GM23338 (cell line): Measurements from ENCODE around the gene INAFM1. TPM values are rescaled to one million over a fixed set of nuclear protein-coding genes. Genes with fewer than 3 reads are reported as not detected.
"Not testable (repeated sequence)": the region's sequence is repeated elsewhere in the genome, so short reads cannot be mapped to it uniquely, and the experiment has no call there.

ENCODE experiments used
- ATAC-seq: fragments of 200-7000 bp; cut with Tn5 transposase; 3 replicates; pipeline ENCODE4 v1.9.1; 2020
- DNase-seq: peaks from one replicate; pipeline ENCODE4 v3.0.0-alpha.2; 2015; ENCODE audit warnings: low spot score
- H2AFZ ChIP-seq: fragments of 200-600 bp; sonication (generic); 2 replicates; pipeline ENCODE4 v1.8.0; 2016; ENCODE audit warnings: antibody characterized with exemption, mild to moderate bottlenecking, moderate library complexity
- H3F3A ChIP-seq: fragments of 200-600 bp; sonication (generic); replicated peaks from 2 replicates; pipeline ENCODE4 v1.8.0; 2017; ENCODE audit warnings: antibody characterized with exemption, mixed run types, low read depth
- H3K27ac ChIP-seq: fragments of 200-600 bp; sonication (generic); 2 replicates; pipeline ENCODE4 v1.6.1; 2016; ENCODE audit warnings: low read depth
- H3K27me3 ChIP-seq: fragments of 200-600 bp; sonication (generic); 2 replicates; pipeline ENCODE4 v1.8.0; 2016; ENCODE audit warnings: mild to moderate bottlenecking, mixed run types, moderate library complexity; ENCODE audit not compliant: insufficient read depth
- H3K36me3 ChIP-seq: fragments of 200-600 bp; sonication (generic); 2 replicates; pipeline ENCODE4 v1.8.0; 2016; ENCODE audit warnings: mild to moderate bottlenecking; ENCODE audit not compliant: insufficient read depth
- H3K4me1 ChIP-seq: fragments of 200-600 bp; sonication (generic); 2 replicates; pipeline ENCODE4 v1.8.0; 2016; ENCODE audit warnings: mild to moderate bottlenecking, moderate library complexity; ENCODE audit not compliant: insufficient read depth
- H3K4me2 ChIP-seq: fragments of 200-600 bp; sonication (generic); 2 replicates; pipeline ENCODE4 v1.7.1; 2017; ENCODE audit warnings: mixed run types
- H3K4me3 ChIP-seq: fragments of 200-600 bp; sonication (generic); 2 replicates; pipeline ENCODE4 v1.6.1; 2016; ENCODE audit warnings: mixed run types
- H3K79me2 ChIP-seq: fragments of 200-600 bp; sonication (generic); replicated peaks from 2 replicates; pipeline ENCODE4 v1.8.0; 2017; ENCODE audit warnings: mild to moderate bottlenecking; ENCODE audit not compliant: insufficient read depth
- H3K9me2 ChIP-seq: fragments of 200-600 bp; sonication (generic); 2 replicates; pipeline ENCODE4 v1.8.0; 2017; ENCODE audit not compliant: insufficient read depth
- H4K20me1 ChIP-seq: fragments of 200-600 bp; sonication (generic); replicated peaks from 2 replicates; pipeline ENCODE4 v1.8.0; 2017; ENCODE audit warnings: mild to moderate bottlenecking; ENCODE audit not compliant: insufficient read depth
- H3K27ac Mint-ChIP-seq: 2 replicates; pipeline ENCODE4 v1.8.0; 2020; ENCODE audit warnings: inconsistent platforms, mild to moderate bottlenecking, moderate library complexity, mixed read lengths
- H3K27me3 Mint-ChIP-seq: 3 replicates; pipeline ENCODE4 v1.8.0; 2022; ENCODE audit warnings: low read depth, mild to moderate bottlenecking, moderate library complexity, mixed read lengths, inconsistent platforms; ENCODE audit not compliant: insufficient read depth, poor library complexity
- H3K36me3 Mint-ChIP-seq: 3 replicates; pipeline ENCODE4 v1.8.0; 2021; ENCODE audit warnings: low read depth, mild to moderate bottlenecking, inconsistent platforms, moderate library complexity, mixed read lengths
- H3K4me1 Mint-ChIP-seq: 3 replicates; pipeline ENCODE4 v1.8.0; 2020; ENCODE audit warnings: mild to moderate bottlenecking, inconsistent platforms, mixed read lengths
- H3K4me3 Mint-ChIP-seq: 3 replicates; pipeline ENCODE4 v1.8.0; 2021; ENCODE audit warnings: moderate library complexity, mild to moderate bottlenecking, inconsistent platforms, mixed read lengths
- H3K9me3 Mint-ChIP-seq: 3 replicates; pipeline ENCODE4 v1.8.0; 2020; ENCODE audit warnings: moderate library complexity, mild to moderate bottlenecking, inconsistent platforms, mixed read lengths
- CREB1 ChIP-seq: fragments of 250-450 bp; sonication (Bioruptor Pico); IDR thresholded peaks from 2 replicates; pipeline ENCODE4 v1.5.0; 2020; ENCODE audit warnings: low read depth, mild to moderate bottlenecking, moderate library complexity
- EZH2 ChIP-seq: fragments of 200-600 bp; sonication (generic); IDR thresholded peaks from one replicate; pipeline ENCODE4 v1.8.0; 2017; ENCODE audit warnings: antibody characterized with exemption, mild to moderate bottlenecking, low read depth; ENCODE audit not compliant: unreplicated experiment
- EZH2phosphoT487 ChIP-seq: fragments of 200-600 bp; sonication (generic); IDR thresholded peaks from one replicate; pipeline ENCODE4 v1.8.1; 2018; ENCODE audit warnings: antibody characterized with exemption; ENCODE audit not compliant: unreplicated experiment
- JUNB ChIP-seq: IDR thresholded peaks from one replicate; pipeline ENCODE4 v1.6.1; 2016; ENCODE audit warnings: antibody characterized with exemption; ENCODE audit not compliant: unreplicated experiment
- NANOG ChIP-seq: IDR thresholded peaks from 2 replicates; pipeline ENCODE4 v1.6.1; 2016; ENCODE audit warnings: antibody characterized with exemption, borderline replicate concordance
- STAT1 ChIP-seq: IDR thresholded peaks from one replicate; pipeline ENCODE4 v1.6.1; 2016; ENCODE audit warnings: antibody characterized with exemption; ENCODE audit not compliant: unreplicated experiment
- ZNF331 ChIP-seq: fragments of 250-450 bp; sonication (Bioruptor Pico); IDR thresholded peaks from 2 replicates; pipeline ENCODE4 v1.5.0; 2020; ENCODE audit warnings: low read depth, mild to moderate bottlenecking, moderate library complexity
- polyA plus RNA-seq: library from polyadenylated mRNA; unstranded; fragments of >200 nt; fragmentation: Nextera tagmentation; extraction: Ambion mirVana; gene quantifications from 2 replicates; pipeline ENCODE4 v1.2.1, GENCODE V29; 2016
- total RNA-seq: library from RNA; depleted of rRNA; stranded (reverse); fragments of >200 nt; shearing (Covaris generic); gene quantifications from 2 replicates; pipeline ENCODE4 v1.2.3, GENCODE V29; 2014
- TF ChIP-seq, protein P1 (sequence below), 2 experiments: fragments of 200-600 bp in 1 of 2; sonication (generic) in 1 of 2; conservative IDR thresholded peaks; 2 replicates each; pipeline versions ENCODE4 v1.5.1 to v1.6.1; 2016 to 2017; ENCODE audit warnings: antibody characterized with exemption in 2 of 2, low read depth in 2 of 2, mild to moderate bottlenecking in 2 of 2, moderate library complexity in 1 of 2
- TF ChIP-seq, protein P2 (sequence below): IDR thresholded peaks from 2 replicates; pipeline ENCODE4 v1.6.1; 2016; ENCODE audit warnings: antibody characterized with exemption

The INAFM1 gene
- total and polyA plus RNA-seq, 2 experiments from 2014 or later = 2.9 to 10.2 TPM

DNA sequence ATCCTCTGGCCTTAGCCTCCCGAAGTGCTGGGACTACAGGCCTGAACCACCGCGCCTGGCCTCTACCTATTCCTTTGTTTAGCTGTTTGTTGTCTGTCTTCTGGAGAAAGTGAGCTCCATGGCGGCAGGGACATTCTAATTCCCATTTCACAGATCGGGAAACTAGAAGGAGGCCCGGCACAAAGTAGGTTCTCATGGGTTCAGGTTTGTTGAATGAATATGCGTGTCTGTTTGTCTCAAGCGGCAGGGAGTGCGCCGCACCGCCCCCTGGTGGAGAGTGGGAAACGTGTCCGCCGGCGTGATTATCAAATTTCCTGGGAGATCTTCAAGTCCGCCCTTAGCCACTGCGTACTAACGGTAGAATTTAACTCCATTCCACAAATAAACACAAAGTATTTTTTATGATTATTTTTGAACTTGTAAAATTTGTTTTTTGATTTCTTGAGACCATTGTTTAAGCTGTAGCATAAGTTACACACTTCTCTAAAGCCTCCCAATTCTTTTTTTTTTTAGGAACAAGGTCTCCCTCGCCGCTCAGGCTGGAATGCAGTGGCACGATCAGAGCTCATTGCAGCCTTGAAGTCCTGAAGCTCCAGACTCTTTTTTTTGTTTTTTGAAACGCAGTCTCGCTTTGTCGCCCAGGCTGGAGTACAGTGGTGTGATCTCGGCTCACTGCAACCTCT, 27.2 kb upstream of the INAFM1 start:
- Mint-ChIP-seq H3K36me3 (peaks cover 3% of the 10 kb centered on the region; the same call in 1 of the 3 replicates), H3K4me1 (peaks cover 15% of the 10 kb centered on the region), H3K27me3 (peaks cover 23% of the 10 kb centered on the region), H3K9me3 (peaks cover 3% of the 10 kb centered on the region; the same call in 2 of the 3 replicates), H3K4me3 (no peak overlapping the region; the same call in 2 of the 3 replicates), H3K27ac (peak overlapping the region; percentile 87)
- 0 out of 2 replicates have a peak overlapping the region, but pooled peaks have one; percentile 13 for H3K4me2 ChIP-seq
- DNase-seq = peak; percentile 86
- H3K9me2 ChIP-seq = no peaks in the 10 kb centered on the region
- no peaks in the 10 kb centered on the region for H3K79me2 ChIP-seq
- H3K4me1 ChIP-seq = peaks cover 7% of the 10 kb centered on the region
- peaks cover 23% of the 10 kb centered on the region for H3F3A ChIP-seq
- no peaks in the 10 kb centered on the region for H3K36me3 ChIP-seq
- H4K20me1 ChIP-seq = no peaks in the 10 kb centered on the region
- no peak overlapping the region for H2AFZ ChIP-seq
- TF ChIP-seq, protein P1, sequence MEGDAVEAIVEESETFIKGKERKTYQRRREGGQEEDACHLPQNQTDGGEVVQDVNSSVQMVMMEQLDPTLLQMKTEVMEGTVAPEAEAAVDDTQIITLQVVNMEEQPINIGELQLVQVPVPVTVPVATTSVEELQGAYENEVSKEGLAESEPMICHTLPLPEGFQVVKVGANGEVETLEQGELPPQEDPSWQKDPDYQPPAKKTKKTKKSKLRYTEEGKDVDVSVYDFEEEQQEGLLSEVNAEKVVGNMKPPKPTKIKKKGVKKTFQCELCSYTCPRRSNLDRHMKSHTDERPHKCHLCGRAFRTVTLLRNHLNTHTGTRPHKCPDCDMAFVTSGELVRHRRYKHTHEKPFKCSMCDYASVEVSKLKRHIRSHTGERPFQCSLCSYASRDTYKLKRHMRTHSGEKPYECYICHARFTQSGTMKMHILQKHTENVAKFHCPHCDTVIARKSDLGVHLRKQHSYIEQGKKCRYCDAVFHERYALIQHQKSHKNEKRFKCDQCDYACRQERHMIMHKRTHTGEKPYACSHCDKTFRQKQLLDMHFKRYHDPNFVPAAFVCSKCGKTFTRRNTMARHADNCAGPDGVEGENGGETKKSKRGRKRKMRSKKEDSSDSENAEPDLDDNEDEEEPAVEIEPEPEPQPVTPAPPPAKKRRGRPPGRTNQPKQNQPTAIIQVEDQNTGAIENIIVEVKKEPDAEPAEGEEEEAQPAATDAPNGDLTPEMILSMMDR (conservative IDR thresholded peaks at IDR 0.05; ENCODE audit: low read depth in 2 of 2) = peak; percentile 88 to 96
- TF ChIP-seq, protein P2, sequence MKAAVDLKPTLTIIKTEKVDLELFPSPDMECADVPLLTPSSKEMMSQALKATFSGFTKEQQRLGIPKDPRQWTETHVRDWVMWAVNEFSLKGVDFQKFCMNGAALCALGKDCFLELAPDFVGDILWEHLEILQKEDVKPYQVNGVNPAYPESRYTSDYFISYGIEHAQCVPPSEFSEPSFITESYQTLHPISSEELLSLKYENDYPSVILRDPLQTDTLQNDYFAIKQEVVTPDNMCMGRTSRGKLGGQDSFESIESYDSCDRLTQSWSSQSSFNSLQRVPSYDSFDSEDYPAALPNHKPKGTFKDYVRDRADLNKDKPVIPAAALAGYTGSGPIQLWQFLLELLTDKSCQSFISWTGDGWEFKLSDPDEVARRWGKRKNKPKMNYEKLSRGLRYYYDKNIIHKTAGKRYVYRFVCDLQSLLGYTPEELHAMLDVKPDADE = no peak
- no peak for ATAC-seq
- no peak overlapping the region for H3K4me3 ChIP-seq
- 0 out of 2 replicates have a peak overlapping the region, but pooled peaks have one; percentile 61 for H3K27ac ChIP-seq
- peaks cover 8% of the 10 kb centered on the region for H3K27me3 ChIP-seq

DNA sequence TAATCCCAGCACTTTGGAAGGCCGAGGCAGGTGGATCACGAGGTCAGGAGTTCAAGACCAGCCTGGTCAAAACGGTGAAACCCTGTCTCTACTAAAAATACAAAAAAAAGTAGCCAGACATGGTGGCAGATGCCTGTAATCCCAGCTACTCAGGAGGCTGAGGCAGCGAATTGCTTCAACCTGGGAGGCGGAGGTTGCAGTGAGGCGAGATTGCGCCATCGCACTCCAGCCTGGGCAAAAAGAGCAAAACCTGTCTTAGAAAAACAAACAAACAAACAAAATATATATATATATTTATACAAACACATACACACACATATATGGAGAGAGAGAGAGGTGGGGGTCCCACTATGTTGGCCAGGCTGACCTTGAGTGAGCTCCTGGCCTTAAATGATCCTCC, 21.7 kb upstream of the INAFM1 start:
- H3K27ac ChIP-seq, H3K79me2 ChIP-seq, DNase-seq, H4K20me1 ChIP-seq, H3K4me3 ChIP-seq, H3K4me2 ChIP-seq, H3F3A ChIP-seq, ATAC-seq, H3K27me3 ChIP-seq, H3K9me3 Mint-ChIP-seq, H3K36me3 Mint-ChIP-seq, H3K4me3 Mint-ChIP-seq, H3K36me3 ChIP-seq, H3K4me1 ChIP-seq, H3K9me2 ChIP-seq, H3K27ac Mint-ChIP-seq, H2AFZ ChIP-seq: not testable (repeated sequence)
- H3K4me1 Mint-ChIP-seq = peaks cover 13% of the 10 kb centered on the region
- peaks cover 15% of the 10 kb centered on the region for H3K27me3 Mint-ChIP-seq

DNA sequence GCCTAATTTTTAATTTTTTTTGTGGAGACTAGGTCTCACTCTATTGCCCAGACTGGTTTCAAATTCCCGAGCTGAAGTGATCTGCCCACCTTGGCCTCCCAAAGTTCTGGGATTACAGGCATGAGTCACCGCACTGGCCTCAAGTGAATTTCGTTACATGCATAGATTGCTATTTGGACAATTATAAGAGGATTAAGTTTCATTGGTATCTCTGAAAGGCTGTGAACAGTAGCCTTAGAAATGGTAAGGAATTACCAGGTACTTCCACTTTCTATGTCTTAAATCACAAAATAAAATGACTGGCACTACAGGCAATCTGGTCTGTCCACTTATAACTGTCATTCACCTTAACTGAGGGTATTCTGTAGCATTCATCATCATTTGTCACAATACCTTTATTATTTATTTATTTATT, 21.2 kb upstream of the INAFM1 start:
- H4K20me1 ChIP-seq = no peaks in the 10 kb centered on the region; the same call in 1 of the 2 replicates
- peaks cover 12% of the 10 kb centered on the region; the same call in 1 of the 2 replicates for H3F3A ChIP-seq
- no peak overlapping the region for H3K27ac Mint-ChIP-seq
- no peak overlapping the region for H3K27ac ChIP-seq
- H3K79me2 ChIP-seq = peaks cover 8% of the 10 kb centered on the region
- no peaks in the 10 kb centered on the region; the same call in 1 of the 2 replicates for H3K36me3 ChIP-seq
- H3K4me1 Mint-ChIP-seq = peaks cover 17% of the 10 kb centered on the region
- ATAC-seq = no peak
- peaks cover 10% of the 10 kb centered on the region; the same call in 1 of the 2 replicates for H3K4me1 ChIP-seq
- H3K9me2 ChIP-seq = no peaks in the 10 kb centered on the region
- H3K27me3 Mint-ChIP-seq = peaks cover 15% of the 10 kb centered on the region
- H3K27me3 ChIP-seq = no peaks in the 10 kb centered on the region
- no peak overlapping the region for H3K4me2 ChIP-seq
- H3K4me3 Mint-ChIP-seq = no peak overlapping the region
- H3K4me3 ChIP-seq = no peak overlapping the region
- TF ChIP-seq EZH2phosphoT487 (no peak), CREB1 (no peak), STAT1 (no peak), ZNF331 (CRISPR knock-in tag) (no peak), JUNB (no peak), NANOG (no peak), EZH2 (no peak)
- TF ChIP-seq, protein P2 = no peak
- peaks cover 9% of the 10 kb centered on the region for H3K36me3 Mint-ChIP-seq
- DNase-seq = no peak
- H2AFZ ChIP-seq = no peak overlapping the region
- no peaks in the 10 kb centered on the region; the same call in 2 of the 3 replicates for H3K9me3 Mint-ChIP-seq
